Uterus (tissue), 2 donors: ENCODE measurements around the gene RTF2.

Source experiments
- CTCF ChIP-seq, 4 experiments: fragments of 200-600 bp in 2 of 4; fragments of 450-650 bp in 2 of 4; sonication (generic) in 2 of 4; IDR thresholded peaks; one replicate each; pipeline ENCODE4 v1.5.1; 2016 to 2019; ENCODE audit warnings: antibody characterized with exemption in 4 of 4, mild to moderate bottlenecking in 2 of 4, moderate library complexity in 1 of 4
- POLR2A ChIP-seq, 2 donors: fragments of 450-650 bp; IDR thresholded peaks; one replicate each; pipeline ENCODE4 v1.6.1; 2016; ENCODE audit warnings: antibody characterized with exemption in 2 of 2, mild to moderate bottlenecking in 1 of 2, moderate library complexity in 1 of 2

- TF ChIP-seq CTCF (IDR thresholded peaks at IDR 0.05) = no peak
- TF ChIP-seq POLR2A (IDR thresholded peaks at IDR 0.05) = no peak
Measured at GRCh38 chr20:56542489-56543030, 74.1 kb downstream of the RTF2 start.
